ENCODE results near the gene SEMA5B. TPM values are rescaled to one million over a fixed set of nuclear protein-coding genes. Genes with fewer than 3 reads are reported as not detected.
A peak's percentile ranks its signal among the peaks of the same experiment; 100 is the strongest.

Gene SEMA5B
- total and polyA plus RNA-seq, 9 of the 15 experiments (the other 6 are each of a cell fraction or from before 2014, with no cell fraction given): not detected

- BruUV-seq (replicated peaks): no TSS peak
- Histone ChIP-seq H3K27me3 (ENCODE audit: control insufficient read depth in 2 of 2, insufficient read depth in 2 of 2, low read length in 2 of 2) (peaks cover 0 to 14% of the 10 kb centered on the region in 2 experiments; a peak in 3 of 5 replicates), H3K9me3 (replicated peaks; ENCODE audit: control insufficient read depth, insufficient read depth, low read depth, low read length) (no peaks in the 10 kb centered on the region), H3K9ac (ENCODE audit: insufficient read depth in 1 of 2, low read depth in 2 of 2, low read length in 2 of 2) (no peak overlapping the region), H3K4me3 (no peak overlapping the region), H3K4me1 (replicated peaks in 1 of 2; ENCODE audit: control insufficient read depth in 2 of 2, insufficient read depth in 2 of 2, low read length in 2 of 2) (peaks cover 0 to 5% of the 10 kb centered on the region in 2 experiments; a peak in 1 of 5 replicates), H3K36me3 (ENCODE audit: control insufficient read depth, insufficient read depth, low read length) (no peaks in the 10 kb centered on the region), H3K79me2 (ENCODE audit: control insufficient read depth, insufficient read depth, low read length) (no peaks in the 10 kb centered on the region), H3K9me1 (ENCODE audit: control insufficient read depth, insufficient read depth, low read length) (no peaks in the 10 kb centered on the region), H3K4me2 (ENCODE audit: insufficient read depth, low read length) (no peak overlapping the region), H2AFZ (ENCODE audit: low read depth, low read length) (no peak overlapping the region), H3K27ac (ENCODE audit: extremely low read depth, low read depth, low read length) (no peak overlapping the region), H4K20me1 (replicated peaks; ENCODE audit: control insufficient read depth, insufficient read depth, low read length) (no peaks in the 10 kb centered on the region; the same call in 1 of the 2 replicates)
- ATAC-seq: no peak
- POLR2A ChIA-PET: interaction anchor here (1.1 kb wide), 1 partner anchor 11 kb away, joined by 3 read pairs; no protein-coding TSS in a partner anchor
- in situ Hi-C loops (cut with MboI) (loop anchor here (10.0 kb wide), 1 partner anchor 871 kb away; no protein-coding TSS in a partner anchor), intact Hi-C loops (cut with micrococcal nuclease) (loop anchor here (10.0 kb wide), 2 partner anchors 309 to 381 kb away; partner anchors contain the start of genes DTX3L and PARP9)
- DNase-seq (ENCODE audit: extremely low read depth in 1 of 4, low spot score in 3 of 4): no peak
- no peak for FAIRE-seq
- TF ChIP-seq NCOA6 (IDR thresholded peaks at IDR 0.05): no peak
- TF ChIP-seq ZC3H4 (CRISPR knock-in tag; IDR thresholded peaks at IDR 0.05; ENCODE audit: borderline replicate concordance): no peak
- CTCF ChIA-PET (ENCODE audit: low intra/inter-chr PET ratio): no interaction called here
These were observed 81.4 kb downstream of the SEMA5B start for GRCh38 chr3:122946185-122946584.

GRCh38 chr3:122945230-122945629 is 82.3 kb downstream of the SEMA5B start:
- Histone ChIP-seq H3K27ac (ENCODE audit: extremely low read depth, low read depth, low read length) (no peak overlapping the region), H2AFZ (ENCODE audit: low read depth, low read length) (no peak overlapping the region), H3K4me1 (replicated peaks in 1 of 2; ENCODE audit: control insufficient read depth in 2 of 2, insufficient read depth in 2 of 2, low read length in 2 of 2) (peaks cover 0 to 5% of the 10 kb centered on the region in 2 experiments; a peak in 1 of 5 replicates), H3K9ac (ENCODE audit: insufficient read depth in 1 of 2, low read depth in 2 of 2, low read length in 2 of 2) (no peak overlapping the region), H3K4me3 (no peak overlapping the region), H3K36me3 (ENCODE audit: control insufficient read depth, insufficient read depth, low read length) (no peaks in the 10 kb centered on the region), H3K27me3 (ENCODE audit: control insufficient read depth in 2 of 2, insufficient read depth in 2 of 2, low read length in 2 of 2) (peaks cover 0 to 14% of the 10 kb centered on the region in 2 experiments; a peak in 3 of 5 replicates), H3K79me2 (ENCODE audit: control insufficient read depth, insufficient read depth, low read length) (no peaks in the 10 kb centered on the region), H4K20me1 (replicated peaks; ENCODE audit: control insufficient read depth, insufficient read depth, low read length) (no peaks in the 10 kb centered on the region; the same call in 1 of the 2 replicates), H3K9me3 (replicated peaks; ENCODE audit: control insufficient read depth, insufficient read depth, low read depth, low read length) (no peaks in the 10 kb centered on the region), H3K4me2 (ENCODE audit: insufficient read depth, low read length) (no peak overlapping the region), H3K9me1 (ENCODE audit: control insufficient read depth, insufficient read depth, low read length) (no peaks in the 10 kb centered on the region)
- CTCF ChIA-PET (ENCODE audit: low intra/inter-chr PET ratio): no interaction called here
- ATAC-seq (no peak), DNase-seq (ENCODE audit: extremely low read depth in 1 of 4, low spot score in 3 of 4) (no peak), FAIRE-seq (no peak)
- TF ChIP-seq RBM25 (IDR thresholded peaks at IDR 0.05; ENCODE audit: low read depth, low read length, severe bottlenecking) (peak; percentile 70), ZFP36 (IDR thresholded peaks at IDR 0.05; ENCODE audit: low read depth, low read length, partially characterized antibody) (peak; percentile 94), ZBTB8A (IDR thresholded peaks at IDR 0.05; ENCODE audit: partially characterized antibody) (no peak)
- no TSS peak for BruUV-seq (replicated peaks)
- 0% methylated on average over 2 of the region's 2 CpGs for WGBS (ENCODE audit: insufficient coverage, low coverage, missing lambda C conversion rate)
- in situ Hi-C loops (cut with MboI) (loop anchor here (10.0 kb wide), 1 partner anchor 870 kb away; no protein-coding TSS in a partner anchor), intact Hi-C loops (cut with micrococcal nuclease) (loop anchor here (10.0 kb wide), 2 partner anchors 310 to 380 kb away; partner anchors contain the start of genes DTX3L and PARP9)
- POLR2A ChIA-PET: no interaction called here

All from K562 (cell line).